Activated naive CD8-positive, alpha-beta T cell treated with anti-CD3 and anti-CD28 coated beads, Interleukin-2, amount 50 U/mL, for 24 hours (primary cell): ENCODE measurements around the gene SDSL.

Experiments
- ATAC-seq: fragments of 150-1000 bp; cut with Tn5 transposase; one replicate; pipeline ENCODE4 v1.10.0; 2021
- DNase-seq: peaks from one replicate; pipeline ENCODE4 v3.0.0; 2021
- H3K27ac Mint-ChIP-seq: one replicate; pipeline ENCODE4 v1.8.0; 2021; ENCODE audit warnings: mild to moderate bottlenecking, mixed read lengths
- H3K27me3 Mint-ChIP-seq: one replicate; pipeline ENCODE4 v1.8.0; 2021; ENCODE audit warnings: mixed read lengths
- H3K36me3 Mint-ChIP-seq: one replicate; pipeline ENCODE4 v1.8.0; 2021; ENCODE audit warnings: low read depth, mixed read lengths
- H3K4me1 Mint-ChIP-seq: one replicate; pipeline ENCODE4 v1.8.0; 2021; ENCODE audit warnings: mixed read lengths
- H3K4me3 Mint-ChIP-seq: one replicate; pipeline ENCODE4 v1.8.0; 2021; ENCODE audit warnings: mild to moderate bottlenecking, moderate library complexity, mixed read lengths
- H3K9me3 Mint-ChIP-seq: one replicate; pipeline ENCODE4 v1.8.0; 2021; ENCODE audit warnings: mixed read lengths

The SDSL gene

GRCh38 chr12:113480336-113480971 lies 58.3 kb downstream of the SDSL start:
- peaks cover 65% of the 10 kb centered on the region for H3K27me3 Mint-ChIP-seq
- H3K27ac Mint-ChIP-seq, result no peak overlapping the region
- peaks cover 2% of the 10 kb centered on the region for H3K36me3 Mint-ChIP-seq
- H3K4me3 Mint-ChIP-seq, result no peak overlapping the region
- ATAC-seq (no peak), DNase-seq (no peak)
- peaks cover 4% of the 10 kb centered on the region for H3K9me3 Mint-ChIP-seq
- peaks cover 2% of the 10 kb centered on the region for H3K4me1 Mint-ChIP-seq

GRCh38 chr12:113482334-113482733 lies 60.2 kb downstream of the SDSL start:
- peaks cover 62% of the 10 kb centered on the region for H3K27me3 Mint-ChIP-seq
- H3K4me1 Mint-ChIP-seq, result peaks cover 2% of the 10 kb centered on the region
- H3K27ac Mint-ChIP-seq, result no peak overlapping the region
- DNase-seq (no peak), ATAC-seq (no peak)
- peaks cover 4% of the 10 kb centered on the region for H3K9me3 Mint-ChIP-seq
- no peak overlapping the region for H3K4me3 Mint-ChIP-seq
- H3K36me3 Mint-ChIP-seq, result peaks cover 2% of the 10 kb centered on the region

DNA sequence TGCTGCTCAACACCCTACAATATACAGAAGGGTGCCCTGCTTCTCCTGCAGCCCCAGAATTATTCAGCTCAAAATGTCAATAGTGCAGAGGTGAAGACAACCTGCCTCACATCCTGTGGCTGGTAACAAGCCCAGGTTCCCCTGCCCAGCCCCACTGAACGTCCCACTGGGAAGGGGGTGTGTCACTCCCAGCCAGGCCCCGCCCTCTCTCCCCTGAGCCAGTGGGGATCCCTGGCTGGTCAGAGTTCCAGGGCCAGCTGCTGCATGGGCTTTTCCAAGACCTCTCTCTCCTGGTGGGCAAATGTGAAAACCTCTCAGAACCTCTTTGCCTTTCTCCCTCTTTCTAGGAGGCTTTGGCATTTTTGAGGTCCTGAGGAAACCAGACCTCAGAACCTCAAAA lies 63.1 kb downstream of the SDSL start:
- ATAC-seq (no peak), DNase-seq (no peak)
- Mint-ChIP-seq H3K36me3 (no peaks in the 10 kb centered on the region), H3K4me3 (no peak overlapping the region), H3K27ac (no peak overlapping the region), H3K27me3 (peaks cover 43% of the 10 kb centered on the region), H3K4me1 (no peaks in the 10 kb centered on the region), H3K9me3 (no peaks in the 10 kb centered on the region)

DNA sequence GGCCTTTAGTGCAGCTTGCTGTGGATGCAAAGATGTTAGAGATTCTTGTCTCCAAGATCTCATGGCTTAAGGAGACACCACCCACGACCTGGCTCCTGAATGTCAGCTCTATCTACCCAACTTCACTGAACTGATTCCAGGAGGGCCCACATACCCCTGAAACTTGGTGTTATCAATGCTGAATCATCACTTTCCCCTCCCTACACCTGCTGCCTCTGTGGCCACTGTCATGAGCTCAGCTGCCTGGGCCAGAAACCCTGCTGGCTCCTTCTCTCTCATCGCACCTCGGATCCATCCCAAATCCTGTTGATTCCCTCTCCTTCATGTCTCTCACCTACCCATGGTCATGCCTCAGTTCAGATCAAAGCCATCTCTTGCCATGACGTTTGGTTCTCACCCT lies 64.5 kb downstream of the SDSL start:
- H3K27ac Mint-ChIP-seq, result no peak overlapping the region
- no peaks in the 10 kb centered on the region for H3K36me3 Mint-ChIP-seq
- no peaks in the 10 kb centered on the region for H3K4me1 Mint-ChIP-seq
- no peak for ATAC-seq
- H3K4me3 Mint-ChIP-seq, result no peak overlapping the region
- peaks cover 7% of the 10 kb centered on the region for H3K9me3 Mint-ChIP-seq
- peaks cover 38% of the 10 kb centered on the region for H3K27me3 Mint-ChIP-seq
- DNase-seq, result no peak
